K562 (cell line): ENCODE measurements around the gene IRF2.

Experiments
- AFF4 ChIP-seq: sonication (generic); formaldehyde crosslinking; IDR thresholded peaks from 2 replicates; pipeline ENCODE4 v1.8.0; 2023; ENCODE audit warnings: mild to moderate bottlenecking, missing genetic modification reagents
- RHOXF2B ChIP-seq: fragments of 250-450 bp; sonication (Bioruptor Pico); conservative IDR thresholded peaks from 2 replicates; pipeline ENCODE4 v1.5.1; 2021
- SPI1 ChIP-seq: IDR thresholded peaks from 2 replicates; pipeline ENCODE4 v1.6.1; 2011; ENCODE audit warnings: low read depth, low read length, control low read depth, borderline replicate concordance
- TF ChIP-seq, protein P1 (sequence below), 3 experiments: IDR thresholded peaks in 2 of 3; conservative IDR thresholded peaks in 1 of 3; 2 replicates each; pipeline ENCODE4 v1.5.1; 2011 to 2012; ENCODE audit warnings: low read length in 3 of 3, mild to moderate bottlenecking in 3 of 3, control low read depth in 2 of 3, improper control_type of control experiment in 1 of 3, inconsistent platforms in 1 of 3, low read depth in 1 of 3, mixed read lengths in 1 of 3, moderate library complexity in 1 of 3; ENCODE audit not compliant: insufficient read depth in 2 of 3

GRCh38 chr4:184464759-184465454, 9.4 kb downstream of the IRF2 start:
- no peak for TF ChIP-seq AFF4 (CRISPR knock-in tag)
- TF ChIP-seq, protein P1, sequence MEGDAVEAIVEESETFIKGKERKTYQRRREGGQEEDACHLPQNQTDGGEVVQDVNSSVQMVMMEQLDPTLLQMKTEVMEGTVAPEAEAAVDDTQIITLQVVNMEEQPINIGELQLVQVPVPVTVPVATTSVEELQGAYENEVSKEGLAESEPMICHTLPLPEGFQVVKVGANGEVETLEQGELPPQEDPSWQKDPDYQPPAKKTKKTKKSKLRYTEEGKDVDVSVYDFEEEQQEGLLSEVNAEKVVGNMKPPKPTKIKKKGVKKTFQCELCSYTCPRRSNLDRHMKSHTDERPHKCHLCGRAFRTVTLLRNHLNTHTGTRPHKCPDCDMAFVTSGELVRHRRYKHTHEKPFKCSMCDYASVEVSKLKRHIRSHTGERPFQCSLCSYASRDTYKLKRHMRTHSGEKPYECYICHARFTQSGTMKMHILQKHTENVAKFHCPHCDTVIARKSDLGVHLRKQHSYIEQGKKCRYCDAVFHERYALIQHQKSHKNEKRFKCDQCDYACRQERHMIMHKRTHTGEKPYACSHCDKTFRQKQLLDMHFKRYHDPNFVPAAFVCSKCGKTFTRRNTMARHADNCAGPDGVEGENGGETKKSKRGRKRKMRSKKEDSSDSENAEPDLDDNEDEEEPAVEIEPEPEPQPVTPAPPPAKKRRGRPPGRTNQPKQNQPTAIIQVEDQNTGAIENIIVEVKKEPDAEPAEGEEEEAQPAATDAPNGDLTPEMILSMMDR (IDR thresholded peaks at IDR 0.05 in 2 of 3, conservative IDR thresholded peaks at IDR 0.05 in 1 of 3; ENCODE audit: insufficient read depth in 2 of 3, low read depth in 1 of 3, low read length in 3 of 3) = no peak
- no peak for TF ChIP-seq RHOXF2B (CRISPR knock-in tag)
- TF ChIP-seq SPI1 = no peak
